ENCODE measurements around the gene PROX1.

DNA sequence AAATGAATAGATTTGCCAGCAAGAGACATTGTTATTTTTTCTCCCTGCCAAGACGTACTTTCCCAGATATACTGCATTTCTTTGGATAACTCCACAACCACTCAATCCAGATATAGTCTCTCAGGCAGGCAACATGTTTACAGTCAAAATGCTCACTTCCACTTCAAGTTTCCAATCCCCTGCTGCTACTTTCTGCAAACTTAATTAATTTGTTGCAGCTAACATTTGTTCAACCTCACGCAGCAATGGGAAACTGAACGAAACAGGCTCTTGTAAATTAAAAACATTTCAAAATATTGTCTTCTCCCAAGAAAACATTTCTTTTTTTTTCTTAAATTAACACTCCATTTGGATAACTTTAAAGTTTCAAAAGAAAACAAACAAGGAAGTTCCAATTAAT is 45.7 kb upstream of the PROX1 start:
- TF ChIP-seq YY1 (IDR thresholded peaks at IDR 0.05; ENCODE audit: insufficient read depth, insufficient read length): no peak
- TF ChIP-seq SUZ12 (IDR thresholded peaks at IDR 0.05; ENCODE audit: extremely low read depth, insufficient read depth, insufficient read length): no peak
- no peak for TF ChIP-seq ZNF274 (IDR thresholded peaks at IDR 0.05; ENCODE audit: low read depth, low read length)
